SK-N-SH treated with all-trans-retinoic acid at 6 μM for 48 hours (cell line): Measurements from ENCODE around the gene ZBTB4.

Experiments
- ATAC-seq: fragments of 200-7000 bp; cut with Tn5 transposase; 3 replicates; pipeline ENCODE4 v1.9.1; 2020; ENCODE audit warnings: mild to moderate bottlenecking, moderate library complexity
- ARNTL ChIP-seq: fragments of 450-650 bp; formaldehyde crosslinking; IDR thresholded peaks from 2 replicates; pipeline ENCODE4 v1.5.0; 2020; ENCODE audit warnings: low read depth, mild to moderate bottlenecking, moderate library complexity, borderline replicate concordance
- BACH2 ChIP-seq: fragments of 250-450 bp; sonication (Bioruptor Pico); IDR thresholded peaks from 2 replicates; pipeline ENCODE4 v1.9.0; 2021; ENCODE audit warnings: mild to moderate bottlenecking, borderline replicate concordance
- CSDC2 ChIP-seq: fragments of 250-450 bp; sonication (Bioruptor Pico); IDR thresholded peaks from 2 replicates; pipeline ENCODE4 v1.5.0; 2020; ENCODE audit warnings: mild to moderate bottlenecking, moderate library complexity
- CSRNP3 ChIP-seq: fragments of 250-450 bp; sonication (Bioruptor Pico); IDR thresholded peaks from 2 replicates; pipeline ENCODE4 v1.5.1; 2021; ENCODE audit warnings: mild to moderate bottlenecking, moderate library complexity
- ESRRG ChIP-seq: fragments of 250-450 bp; sonication (Bioruptor Pico); IDR thresholded peaks from 2 replicates; pipeline ENCODE4 v1.6.1; 2021; ENCODE audit warnings: mild to moderate bottlenecking
- GLIS3 ChIP-seq: fragments of 250-450 bp; sonication (Bioruptor Pico); IDR thresholded peaks from 2 replicates; pipeline ENCODE4 v1.5.0; 2020; ENCODE audit warnings: mild to moderate bottlenecking, moderate library complexity
- ISL1 ChIP-seq: fragments of 250-450 bp; sonication (Bioruptor Pico); IDR thresholded peaks from 2 replicates; pipeline ENCODE4 v2.1.2; 2022; ENCODE audit warnings: mild to moderate bottlenecking, moderate library complexity
- OSR1 ChIP-seq: fragments of 250-450 bp; sonication (Bioruptor Pico); IDR thresholded peaks from 2 replicates; pipeline ENCODE4 v1.8.0; 2022; ENCODE audit warnings: moderate library complexity, mild to moderate bottlenecking, inconsistent platforms
- POU6F1 ChIP-seq: fragments of 250-450 bp; sonication (Bioruptor Pico); IDR thresholded peaks from 2 replicates; pipeline ENCODE4 v1.8.0; 2021; ENCODE audit warnings: low read depth, mild to moderate bottlenecking, moderate library complexity, borderline replicate concordance
- PPARA ChIP-seq: fragments of 250-450 bp; sonication (Bioruptor Pico); IDR thresholded peaks from 2 replicates; pipeline ENCODE4 v1.5.0; 2020; ENCODE audit warnings: mild to moderate bottlenecking, borderline replicate concordance
- RARB ChIP-seq: fragments of 250-450 bp; sonication (Bioruptor Pico); IDR thresholded peaks from 2 replicates; pipeline ENCODE4 v1.8.0; 2021; ENCODE audit warnings: mild to moderate bottlenecking, moderate library complexity
- SNAI2 ChIP-seq: fragments of 250-450 bp; sonication (Bioruptor Pico); IDR thresholded peaks from 2 replicates; pipeline ENCODE4 v1.5.0; 2020; ENCODE audit warnings: mild to moderate bottlenecking, moderate library complexity
- TOX ChIP-seq: fragments of 250-450 bp; sonication (Bioruptor Pico); IDR thresholded peaks from 2 replicates; pipeline ENCODE4 v1.8.0; 2021; ENCODE audit warnings: mild to moderate bottlenecking, moderate library complexity, borderline replicate concordance
- ZC3H10 ChIP-seq: fragments of 250-450 bp; sonication (Bioruptor Pico); IDR thresholded peaks from 2 replicates; pipeline ENCODE4 v1.5.1; 2021; ENCODE audit warnings: mild to moderate bottlenecking, moderate library complexity
- ZFP3 ChIP-seq: fragments of 250-450 bp; sonication (Bioruptor Pico); IDR thresholded peaks from 2 replicates; pipeline ENCODE4 v1.5.0; 2020; ENCODE audit warnings: mild to moderate bottlenecking, moderate library complexity
- ZFP30 ChIP-seq: fragments of 450-650 bp; formaldehyde crosslinking; IDR thresholded peaks from 2 replicates; pipeline ENCODE4 v1.5.0; 2022; ENCODE audit warnings: mild to moderate bottlenecking, moderate library complexity
- ZNF565 ChIP-seq: fragments of 450-650 bp; formaldehyde crosslinking; conservative IDR thresholded peaks from 2 replicates; pipeline ENCODE4 v1.5.0; 2020; ENCODE audit warnings: low read depth, mild to moderate bottlenecking, moderate library complexity
- ZNF70 ChIP-seq: fragments of 450-650 bp; formaldehyde crosslinking; IDR thresholded peaks from 2 replicates; pipeline ENCODE4 v1.5.0; 2020; ENCODE audit warnings: mild to moderate bottlenecking, moderate library complexity
- ZNF8 ChIP-seq: fragments of 450-650 bp; formaldehyde crosslinking; IDR thresholded peaks from 2 replicates; pipeline ENCODE4 v1.5.0; 2020; ENCODE audit warnings: mild to moderate bottlenecking, moderate library complexity
- TF ChIP-seq, protein P1 (sequence below): fragments of 250-450 bp; sonication (Bioruptor Pico); IDR thresholded peaks from 2 replicates; pipeline ENCODE4 v1.5.1; 2020; ENCODE audit warnings: low read depth, mild to moderate bottlenecking, moderate library complexity
- TF ChIP-seq, protein P2 (sequence below): fragments of 250-450 bp; sonication (Bioruptor Pico); IDR thresholded peaks from 2 replicates; pipeline ENCODE4 v1.8.0; 2020; ENCODE audit warnings: mild to moderate bottlenecking, moderate library complexity, borderline replicate concordance
- TF ChIP-seq, protein P3 (sequence below): fragments of 250-450 bp; sonication (Bioruptor Pico); IDR thresholded peaks from 2 replicates; pipeline ENCODE4 v1.5.0; 2020; ENCODE audit warnings: mild to moderate bottlenecking, moderate library complexity

The ZBTB4 gene

GRCh38 chr17:7425316-7425715, 54.1 kb downstream of the ZBTB4 start, which contains the start of gene SPEM2:
TSS of gene SPEM2 (plus strand) at chr17:7425616. CDS start at chr17:7425689, 73 bp downstream.
- TF ChIP-seq, protein P1, sequence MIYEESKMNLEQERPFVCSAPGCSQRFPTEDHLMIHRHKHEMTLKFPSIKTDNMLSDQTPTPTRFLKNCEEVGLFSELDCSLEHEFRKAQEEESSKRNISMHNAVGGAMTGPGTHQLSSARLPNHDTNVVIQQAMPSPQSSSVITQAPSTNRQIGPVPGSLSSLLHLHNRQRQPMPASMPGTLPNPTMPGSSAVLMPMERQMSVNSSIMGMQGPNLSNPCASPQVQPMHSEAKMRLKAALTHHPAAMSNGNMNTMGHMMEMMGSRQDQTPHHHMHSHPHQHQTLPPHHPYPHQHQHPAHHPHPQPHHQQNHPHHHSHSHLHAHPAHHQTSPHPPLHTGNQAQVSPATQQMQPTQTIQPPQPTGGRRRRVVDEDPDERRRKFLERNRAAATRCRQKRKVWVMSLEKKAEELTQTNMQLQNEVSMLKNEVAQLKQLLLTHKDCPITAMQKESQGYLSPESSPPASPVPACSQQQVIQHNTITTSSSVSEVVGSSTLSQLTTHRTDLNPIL (CRISPR knock-in tag) = no peak
- TF ChIP-seq ZFP30 (CRISPR knock-in tag) (no peak), GLIS3 (CRISPR knock-in tag) (no peak), TOX (CRISPR knock-in tag) (no peak), ZNF8 (CRISPR knock-in tag) (no peak), RARB (no peak), ZNF565 (no peak), ZNF70 (CRISPR knock-in tag) (no peak), ISL1 (CRISPR knock-in tag) (no peak), POU6F1 (no peak), ZC3H10 (CRISPR knock-in tag) (no peak), BACH2 (CRISPR knock-in tag) (no peak), PPARA (CRISPR knock-in tag) (no peak), ZFP3 (CRISPR knock-in tag) (no peak), SNAI2 (CRISPR knock-in tag) (no peak), CSDC2 (CRISPR knock-in tag) (no peak)
- TF ChIP-seq, protein P2, sequence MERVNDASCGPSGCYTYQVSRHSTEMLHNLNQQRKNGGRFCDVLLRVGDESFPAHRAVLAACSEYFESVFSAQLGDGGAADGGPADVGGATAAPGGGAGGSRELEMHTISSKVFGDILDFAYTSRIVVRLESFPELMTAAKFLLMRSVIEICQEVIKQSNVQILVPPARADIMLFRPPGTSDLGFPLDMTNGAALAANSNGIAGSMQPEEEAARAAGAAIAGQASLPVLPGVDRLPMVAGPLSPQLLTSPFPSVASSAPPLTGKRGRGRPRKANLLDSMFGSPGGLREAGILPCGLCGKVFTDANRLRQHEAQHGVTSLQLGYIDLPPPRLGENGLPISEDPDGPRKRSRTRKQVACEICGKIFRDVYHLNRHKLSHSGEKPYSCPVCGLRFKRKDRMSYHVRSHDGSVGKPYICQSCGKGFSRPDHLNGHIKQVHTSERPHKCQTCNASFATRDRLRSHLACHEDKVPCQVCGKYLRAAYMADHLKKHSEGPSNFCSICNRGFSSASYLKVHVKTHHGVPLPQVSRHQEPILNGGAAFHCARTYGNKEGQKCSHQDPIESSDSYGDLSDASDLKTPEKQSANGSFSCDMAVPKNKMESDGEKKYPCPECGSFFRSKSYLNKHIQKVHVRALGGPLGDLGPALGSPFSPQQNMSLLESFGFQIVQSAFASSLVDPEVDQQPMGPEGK = no peak
- TF ChIP-seq, protein P3, sequence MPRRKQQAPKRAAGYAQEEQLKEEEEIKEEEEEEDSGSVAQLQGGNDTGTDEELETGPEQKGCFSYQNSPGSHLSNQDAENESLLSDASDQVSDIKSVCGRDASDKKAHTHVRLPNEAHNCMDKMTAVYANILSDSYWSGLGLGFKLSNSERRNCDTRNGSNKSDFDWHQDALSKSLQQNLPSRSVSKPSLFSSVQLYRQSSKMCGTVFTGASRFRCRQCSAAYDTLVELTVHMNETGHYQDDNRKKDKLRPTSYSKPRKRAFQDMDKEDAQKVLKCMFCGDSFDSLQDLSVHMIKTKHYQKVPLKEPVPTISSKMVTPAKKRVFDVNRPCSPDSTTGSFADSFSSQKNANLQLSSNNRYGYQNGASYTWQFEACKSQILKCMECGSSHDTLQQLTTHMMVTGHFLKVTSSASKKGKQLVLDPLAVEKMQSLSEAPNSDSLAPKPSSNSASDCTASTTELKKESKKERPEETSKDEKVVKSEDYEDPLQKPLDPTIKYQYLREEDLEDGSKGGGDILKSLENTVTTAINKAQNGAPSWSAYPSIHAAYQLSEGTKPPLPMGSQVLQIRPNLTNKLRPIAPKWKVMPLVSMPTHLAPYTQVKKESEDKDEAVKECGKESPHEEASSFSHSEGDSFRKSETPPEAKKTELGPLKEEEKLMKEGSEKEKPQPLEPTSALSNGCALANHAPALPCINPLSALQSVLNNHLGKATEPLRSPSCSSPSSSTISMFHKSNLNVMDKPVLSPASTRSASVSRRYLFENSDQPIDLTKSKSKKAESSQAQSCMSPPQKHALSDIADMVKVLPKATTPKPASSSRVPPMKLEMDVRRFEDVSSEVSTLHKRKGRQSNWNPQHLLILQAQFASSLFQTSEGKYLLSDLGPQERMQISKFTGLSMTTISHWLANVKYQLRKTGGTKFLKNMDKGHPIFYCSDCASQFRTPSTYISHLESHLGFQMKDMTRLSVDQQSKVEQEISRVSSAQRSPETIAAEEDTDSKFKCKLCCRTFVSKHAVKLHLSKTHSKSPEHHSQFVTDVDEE = no peak
- ATAC-seq = no peak

DNA sequence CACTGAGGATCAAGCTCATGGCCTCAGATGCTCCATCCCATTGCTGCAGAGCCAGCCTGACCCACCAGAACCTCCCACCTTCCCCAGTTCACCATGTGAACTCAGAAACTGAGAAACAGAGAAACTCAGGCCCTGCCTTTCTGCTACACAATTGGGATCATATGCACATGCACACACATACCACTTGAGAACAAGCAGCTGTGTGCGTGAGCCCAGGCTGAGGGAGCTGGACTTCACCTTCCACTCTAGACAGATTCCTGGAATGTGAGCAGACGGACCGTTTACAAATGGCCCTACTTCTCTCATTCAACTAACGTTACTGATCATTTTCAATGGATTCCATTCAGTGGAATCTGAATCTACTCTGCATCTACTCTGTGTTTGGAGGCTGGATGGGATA, 55.8 kb downstream of the ZBTB4 start:
- TF ChIP-seq ZNF565 (no peak), CSRNP3 (CRISPR knock-in tag) (no peak), OSR1 (no peak), GLIS3 (CRISPR knock-in tag) (no peak), POU6F1 (no peak), ARNTL (CRISPR knock-in tag) (no peak), ESRRG (CRISPR knock-in tag) (no peak), ISL1 (CRISPR knock-in tag) (no peak), TOX (CRISPR knock-in tag) (no peak)
- TF ChIP-seq, protein P3 = no peak
- ATAC-seq = no peak
